ENCODE data around the gene TCF23. TPM values are rescaled to one million over a fixed set of nuclear protein-coding genes. Genes with fewer than 3 reads are reported as not detected.

Gene TCF23
- total and polyA plus RNA-seq, 2 of the 8 experiments (the other 6 are each of a cell fraction or from before 2014, with no cell fraction given), result 0.02 TPM; not detected in 1

DNA sequence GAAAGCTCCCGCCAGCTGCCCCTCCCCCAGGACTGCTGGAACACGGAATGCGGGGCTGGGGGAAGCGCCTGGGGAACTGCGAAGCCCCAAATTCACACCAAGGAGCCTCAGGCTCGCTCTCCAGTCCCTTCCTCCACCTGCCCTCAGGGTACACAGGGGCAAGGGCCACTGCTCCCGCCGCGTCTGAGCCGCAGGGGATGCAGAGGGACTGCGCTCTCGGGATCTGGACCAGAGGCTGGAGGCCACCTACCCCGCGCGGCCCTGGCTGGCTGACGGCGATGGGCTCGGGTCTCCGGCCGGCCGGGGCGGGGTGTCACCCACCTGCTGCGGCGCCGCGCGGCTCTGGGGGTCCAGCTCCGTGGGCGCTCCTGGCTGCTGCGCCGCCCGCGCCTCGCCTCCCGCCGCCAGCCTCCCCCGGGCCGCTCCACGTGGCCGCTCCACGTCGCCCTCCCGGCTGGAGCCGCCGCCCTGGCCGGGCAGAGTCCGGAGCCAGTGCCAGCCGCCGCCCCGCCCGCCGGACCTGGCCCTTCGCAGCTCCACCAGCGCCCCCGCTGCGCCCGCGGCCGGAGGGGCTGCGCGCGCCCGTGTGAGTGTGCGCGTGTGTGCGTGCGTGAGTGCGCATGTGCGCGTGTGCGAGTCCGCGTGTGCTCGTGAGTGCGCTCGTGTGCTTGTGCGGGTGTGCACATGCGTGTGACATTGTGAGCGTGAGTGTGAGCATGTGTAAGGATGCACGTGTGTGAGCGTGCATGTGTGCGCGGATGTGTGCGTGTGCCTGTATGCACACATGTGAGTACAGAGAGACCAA is 30.1 kb upstream of the TCF23 start, which contains the start of gene CGREF1:
CGREF1 (minus strand) TSS at position 604 of the 805 bp plus-strand sequence. CDS start 14,762 bp downstream, outside the sequence.
- Histone ChIP-seq H3K18ac (ENCODE audit: extremely low read depth, low read length) (peak within 1 kb of the TSS; percentile 51; the same call in 1 of the 2 replicates), H4K91ac (replicated peaks; ENCODE audit: insufficient read length, low read length) (peak within 1 kb of the TSS; percentile 98), H3K79me1 (ENCODE audit: low read depth, low read length) (no peaks in the 10 kb centered on the region), H3K4me3 (ENCODE audit: extremely low read depth in 1 of 4, insufficient read depth in 2 of 4, low read depth in 3 of 4, low read length in 4 of 4) (peak within 1 kb of the TSS; percentile 40 to 68 (median 52)), H2BK120ac (replicated peaks; ENCODE audit: low read depth, low read length) (no peak within 1 kb of the TSS), H3K56ac (replicated peaks; ENCODE audit: insufficient read length, low read depth, low read length) (peak within 1 kb of the TSS; percentile 10), H3K4ac (replicated peaks; ENCODE audit: insufficient read length, low read depth, low read length) (no peak within 1 kb of the TSS), H3K27ac (ENCODE audit: low read depth, low read length) (no peak within 1 kb of the TSS), H3K4me2 (ENCODE audit: insufficient read depth in 1 of 2, low read depth in 2 of 2, low read length in 2 of 2) (peak within 1 kb of the TSS; percentile 94 to 98), H3K36me3 (ENCODE audit: control insufficient read depth in 2 of 4, insufficient read depth in 4 of 4, low read length in 3 of 4) (no peaks in the 10 kb centered on the region), H2BK12ac (ENCODE audit: low read depth, low read length) (peak within 1 kb of the TSS; percentile 80; the same call in 1 of the 2 replicates), H2AFZ (ENCODE audit: low read length) (peak within 1 kb of the TSS; percentile 86; the same call in 1 of the 2 replicates), H4K8ac (ENCODE audit: extremely low read depth, insufficient read depth, low read length) (peak within 1 kb of the TSS; percentile 88), H2BK5ac (ENCODE audit: low read depth, low read length) (no peak within 1 kb of the TSS; the same call in 1 of the 2 replicates), H4K5ac (ENCODE audit: insufficient read length, low read depth, low read length) (peak within 1 kb of the TSS; percentile 62), H2BK20ac (ENCODE audit: low read length) (peak within 1 kb of the TSS; percentile 18; the same call in 1 of the 2 replicates), H2BK15ac (ENCODE audit: low read length) (peak within 1 kb of the TSS; percentile 46), H3K4me1 (replicated peaks in 1 of 4; ENCODE audit: control insufficient read depth in 3 of 4, insufficient read depth in 4 of 4, low read length in 3 of 4) (peaks cover 0 to 16% (median 10%) of the 10 kb centered on the region in 4 experiments; a peak in 5 of 7 replicates), H3K23ac (ENCODE audit: insufficient read length) (peak within 1 kb of the TSS; percentile 59), H4K20me1 (replicated peaks in 1 of 2; ENCODE audit: control insufficient read depth in 1 of 2, insufficient read depth in 2 of 2, low read length in 2 of 2) (no peaks in the 10 kb centered on the region), H3K14ac (ENCODE audit: insufficient read length) (no peak within 1 kb of the TSS), H3K9me3 (ENCODE audit: insufficient read depth in 2 of 2, low read depth in 1 of 2, low read length in 1 of 2) (no peaks in the 10 kb centered on the region), H3K23me2 (ENCODE audit: low read depth, low read length) (peaks cover 12% of the 10 kb centered on the region), H3K27me3 (replicated peaks in 1 of 4; ENCODE audit: control insufficient read depth in 3 of 4, extremely low read depth in 1 of 4, insufficient read depth in 3 of 4, low read length in 3 of 4) (peaks cover 8 to 59% (median 44%) of the 10 kb centered on the region in 4 experiments), H2AK5ac (ENCODE audit: low read depth, low read length) (peak within 1 kb of the TSS; percentile 92), H3K9ac (replicated peaks in 1 of 4; ENCODE audit: extremely low read depth in 1 of 4, low read depth in 3 of 4, low read length in 3 of 4) (peak within 1 kb of the TSS; percentile 9 to 64 (median 43)), H3K79me2 (ENCODE audit: control insufficient read depth in 1 of 2, insufficient read depth in 2 of 2, low read length in 2 of 2) (no peaks in the 10 kb centered on the region)
- DNase-seq (ENCODE audit: low read depth in 1 of 2, low spot score in 2 of 2) (peak in 1 of 2 experiments; percentile 71), FAIRE-seq (no peak)
- CTCF ChIA-PET (ENCODE audit: partially characterized antibody), result interaction anchor here (0.7 to 1.9 kb wide), 6 partner anchors 13 to 51 kb away, joined by 3 to 6 read pairs (median 4); no protein-coding TSS in a partner anchor
- POLR2A ChIA-PET (ENCODE audit: partially characterized antibody), result interaction anchor here (0.6 to 1.5 kb wide), 6 partner anchors 8 to 64 kb away, joined by 3 to 5 read pairs (median 4); partner anchors contain the start of gene PREB
- 22% methylated on average over 34 of the region's 84 CpGs; no CpG with 5 or more reads in 1 of the 2 experiments for WGBS, 2 experiments (ENCODE audit: extremely low coverage in 1 of 2, insufficient coverage in 1 of 2, insufficient read length in 1 of 2, insufficient replicate concordance in 2 of 2, low coverage in 1 of 2, low lambda C conversion rate in 2 of 2, missing lambda C conversion rate in 1 of 2)
- TF ChIP-seq RAD21 (IDR thresholded peaks at IDR 0.05 in 1 of 2, conservative IDR thresholded peaks at IDR 0.05 in 1 of 2; ENCODE audit: low read depth in 2 of 2, low read length in 2 of 2) (no peak), EZH2 (IDR thresholded peaks at IDR 0.05; ENCODE audit: low read depth, low read length, severe bottlenecking) (peak; percentile 48), CBX8 (IDR thresholded peaks at IDR 0.05; ENCODE audit: borderline replicate concordance, low read depth, low read length) (no peak), SUZ12 (IDR thresholded peaks at IDR 0.05; ENCODE audit: low read length) (peak; percentile 69), RNF2 (IDR thresholded peaks at IDR 0.05; ENCODE audit: borderline replicate concordance, low read depth, low read length, missing control alignments, poor library complexity, severe bottlenecking) (no peak), ASH2L (IDR thresholded peaks at IDR 0.05; ENCODE audit: low read length) (no peak), RBBP5 (IDR thresholded peaks at IDR 0.05; ENCODE audit: borderline replicate concordance, low read depth, low read length) (no peak; the same call in 1 of the 2 replicates), KDM1A (IDR thresholded peaks at IDR 0.05; ENCODE audit: borderline replicate concordance, low read length) (peak; percentile 98; the same call in 1 of the 2 replicates)
- TF ChIP-seq, protein P1, sequence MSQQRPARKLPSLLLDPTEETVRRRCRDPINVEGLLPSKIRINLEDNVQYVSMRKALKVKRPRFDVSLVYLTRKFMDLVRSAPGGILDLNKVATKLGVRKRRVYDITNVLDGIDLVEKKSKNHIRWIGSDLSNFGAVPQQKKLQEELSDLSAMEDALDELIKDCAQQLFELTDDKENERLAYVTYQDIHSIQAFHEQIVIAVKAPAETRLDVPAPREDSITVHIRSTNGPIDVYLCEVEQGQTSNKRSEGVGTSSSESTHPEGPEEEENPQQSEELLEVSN (IDR thresholded peaks at IDR 0.05), result peak; percentile 74
